AG04450 (cell line): ENCODE results near the gene FHDC1. TPM values are rescaled to one million over a fixed set of nuclear protein-coding genes. Genes with fewer than 3 reads are reported as not detected.

ENCODE experiments used
- CTCF ChIA-PET: fragments of 300-600, 350-600 bp; formaldehyde crosslinking; extraction: SDS; loops from one replicate; lab custom pipeline; 2022; ENCODE audit warnings: antibody characterized with exemption, inconsistent platforms; lab: Charles Lee
- POLR2A ChIA-PET: fragments of 350-600 bp; formaldehyde crosslinking; extraction: SDS; loops from one replicate; lab custom pipeline; 2021; ENCODE audit warnings: antibody characterized with exemption, inconsistent platforms; lab: Yijun Ruan, JAX
- DNase-seq: peaks from one replicate; pipeline ENCODE4 v3.0.0-alpha.2; 2011; ENCODE audit warnings: low read depth, low spot score
- H3K27ac ChIP-seq: one replicate; pipeline ENCODE4 v1.5.1; 2012; ENCODE audit warnings: low read depth, low read length, control low read depth
- H3K27me3 ChIP-seq: one replicate; pipeline ENCODE4 v1.6.0; 2012; ENCODE audit warnings: low read length; ENCODE audit not compliant: control insufficient read depth, insufficient read depth
- H3K4me3 ChIP-seq: 2 replicates; pipeline ENCODE4 v1.5.1; 2011; ENCODE audit warnings: mild to moderate bottlenecking, low read depth, low read length, control low read depth
- H3K9me3 ChIP-seq: 2 replicates; pipeline ENCODE4 v1.5.1; 2012; ENCODE audit warnings: low read length; ENCODE audit not compliant: control insufficient read depth, insufficient read depth
- CTCF ChIP-seq: IDR thresholded peaks from 2 replicates; pipeline ENCODE4 v1.5.1; 2011; ENCODE audit warnings: low read depth, low read length, control low read depth, inconsistent platforms
- polyA plus RNA-seq: library from polyadenylated mRNA; depleted of rRNA; stranded (reverse); fragments of >200 nt; gene quantifications from 2 replicates; pipeline ENCODE4 v1.2.3, GENCODE V29; 2011

The FHDC1 gene
- polyA plus RNA-seq, 1 experiment, result 0.10 TPM

DNA sequence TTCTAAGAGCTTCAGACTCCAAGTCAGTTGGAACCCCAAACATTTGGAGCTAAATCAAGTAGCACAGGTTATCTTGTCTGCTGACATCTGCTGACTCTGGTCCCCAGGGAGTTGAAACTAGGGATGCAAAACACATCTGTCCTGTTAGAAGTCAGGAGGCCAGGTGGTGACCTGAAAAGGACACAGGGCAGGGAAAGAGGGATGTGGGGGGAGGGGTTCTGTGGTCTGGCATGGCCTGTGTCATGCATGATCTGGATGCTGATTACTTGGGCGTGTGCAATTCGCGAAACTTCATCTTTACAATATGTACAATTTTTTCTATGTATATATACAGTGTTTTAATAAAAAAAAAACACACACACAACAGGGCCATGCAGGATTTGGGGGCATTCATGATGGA is 55.3 kb downstream of the FHDC1 start:
- DNase-seq, result no peak
- no peaks in the 10 kb centered on the region for H3K9me3 ChIP-seq
- ChIA-PET POLR2A (no interaction called here), CTCF (no interaction called here)
- no peak overlapping the region for H3K27ac ChIP-seq
- TF ChIP-seq CTCF, result no peak
- peaks cover 2% of the 10 kb centered on the region for H3K27me3 ChIP-seq
- H3K4me3 ChIP-seq, result no peak overlapping the region

- no peak for DNase-seq
Observed at GRCh38 chr4:152992027-152992426, 55.9 kb downstream of the FHDC1 start.

DNA sequence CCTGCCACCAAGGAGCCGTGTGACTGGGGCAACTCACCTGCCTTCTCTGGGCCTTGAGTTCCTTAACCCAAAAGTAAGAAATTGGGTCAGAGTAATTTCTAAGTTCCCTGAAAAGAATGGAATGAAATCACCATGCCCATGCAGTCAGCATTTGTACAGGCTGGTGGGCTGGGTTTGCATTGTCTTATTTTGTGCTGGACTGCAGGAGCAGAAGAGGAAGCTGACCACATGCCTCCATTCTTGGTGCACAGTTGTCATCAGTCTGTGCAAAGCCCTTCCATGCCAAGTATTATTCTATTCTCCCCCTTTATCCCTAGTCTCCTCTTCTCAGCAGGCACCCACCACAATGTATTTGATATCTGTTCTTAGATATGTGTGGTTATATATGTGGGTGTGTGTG is 56.3 kb downstream of the FHDC1 start:
- H3K27me3 ChIP-seq, result peaks cover 5% of the 10 kb centered on the region
- no peak overlapping the region for H3K4me3 ChIP-seq
- H3K9me3 ChIP-seq, result no peaks in the 10 kb centered on the region
- CTCF ChIA-PET, result no interaction called here
- POLR2A ChIA-PET, result no interaction called here
- no peak for DNase-seq
- H3K27ac ChIP-seq, result no peak overlapping the region
- no peak for TF ChIP-seq CTCF

More at GRCh38 chr4:152992027-152992426, 55.9 kb downstream of the FHDC1 start:
- Histone ChIP-seq H3K9me3 (no peaks in the 10 kb centered on the region), H3K4me3 (no peak overlapping the region), H3K27ac (no peak overlapping the region), H3K27me3 (peaks cover 2% of the 10 kb centered on the region)
- ChIA-PET CTCF (no interaction called here), POLR2A (no interaction called here)
- TF ChIP-seq CTCF, result no peak

DNA sequence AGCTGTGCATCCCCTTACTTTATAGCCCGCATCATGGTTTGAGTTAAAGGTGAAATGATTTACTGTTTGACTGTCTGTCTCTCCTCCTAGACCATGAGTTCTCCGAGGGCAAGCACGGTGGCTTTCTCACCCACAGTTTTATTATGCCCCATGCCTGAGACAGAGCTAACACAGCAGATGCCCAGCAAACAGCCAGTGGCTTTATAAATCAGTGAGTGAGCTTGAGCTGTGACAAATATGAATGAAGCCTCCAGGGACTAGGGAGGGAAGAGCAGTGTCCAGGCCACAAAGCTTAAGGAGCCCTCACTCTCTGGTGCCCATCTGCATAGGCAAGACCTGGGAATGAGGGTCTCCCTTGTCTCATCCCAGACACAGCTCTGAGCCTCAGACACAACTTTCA is 57.9 kb downstream of the FHDC1 start:
- Histone ChIP-seq H3K4me3 (no peak overlapping the region), H3K9me3 (no peaks in the 10 kb centered on the region), H3K27ac (no peak overlapping the region), H3K27me3 (peaks cover 9% of the 10 kb centered on the region)
- ChIA-PET CTCF (no interaction called here), POLR2A (no interaction called here)
- no peak for TF ChIP-seq CTCF
- DNase-seq, result no peak

- CTCF ChIA-PET, result no interaction called here
- Histone ChIP-seq H3K27me3 (peaks cover 14% of the 10 kb centered on the region), H3K27ac (no peak overlapping the region), H3K9me3 (no peaks in the 10 kb centered on the region), H3K4me3 (no peak overlapping the region)
- no peak for DNase-seq
- POLR2A ChIA-PET, result no interaction called here
- no peak for TF ChIP-seq CTCF
Observed at GRCh38 chr4:152996111-152996571, 60.0 kb downstream of the FHDC1 start.
